ENCODE measurements around the gene CLUH. TPM values are rescaled to one million over a fixed set of nuclear protein-coding genes. Genes with fewer than 3 reads are reported as not detected.

Gene CLUH
- total RNA-seq, 1 experiment from 2014 or later: 175 TPM

- Histone ChIP-seq H3K36me3 (ENCODE audit: control insufficient read depth in 1 of 2, insufficient read depth in 2 of 2, low read length in 2 of 2) (no peaks in the 10 kb centered on the region; a peak in 1 of 4 replicates), H3K4me3 (replicated peaks in 1 of 2; ENCODE audit: low read depth in 1 of 2, low read length in 2 of 2) (no peak overlapping the region), H3K9ac (ENCODE audit: low read length) (no peak overlapping the region), H3K9me2 (ENCODE audit: insufficient read depth) (no peaks in the 10 kb centered on the region), H3K79me2 (ENCODE audit: insufficient read depth, low read length) (peaks cover 30% of the 10 kb centered on the region), H2AFZ (ENCODE audit: low read depth, low read length, poor library complexity, severe bottlenecking) (no peak overlapping the region), H3K9me3 (ENCODE audit: control insufficient read depth in 1 of 2, insufficient read depth in 1 of 2, low read depth in 1 of 2, low read length in 2 of 2) (no peaks in the 10 kb centered on the region), H3K4me2 (ENCODE audit: low read length) (no peak overlapping the region), H3K4me1 (ENCODE audit: control insufficient read depth in 1 of 2, insufficient read depth in 2 of 2, low read length in 2 of 2) (peaks cover 28 to 43% of the 10 kb centered on the region in 2 experiments), H4K20me1 (ENCODE audit: insufficient read depth) (no peaks in the 10 kb centered on the region; the same call in 1 of the 2 replicates), H3K27ac (ENCODE audit: low read depth, low read length) (no peak overlapping the region), H3K27me3 (ENCODE audit: insufficient read depth, low read length) (no peaks in the 10 kb centered on the region)
- intact Hi-C loops (cut with micrococcal nuclease): no loop called here
- ChIA-PET POLR2A (no interaction called here), CTCF (no interaction called here), RAD21 (ENCODE audit: low non-redundant PET in 1 of 2, low total read pairs in 2 of 2, uncharacterized antibody in 2 of 2, unreplicated experiment in 2 of 2) (interaction anchor here in 1 of 2 experiments (0.6 kb wide), 1 partner anchor 110 kb away, joined by 7 read pairs; no protein-coding TSS in a partner anchor)
- no peak for ATAC-seq
- TF ChIP-seq EGR1 (IDR thresholded peaks at IDR 0.05; ENCODE audit: low read depth) (no peak), TCF7L2 (IDR thresholded peaks at IDR 0.05; ENCODE audit: borderline replicate concordance, extremely low read depth, insufficient read depth, insufficient read length) (no peak), ZFX (IDR thresholded peaks at IDR 0.05) (no peak), SRF (IDR thresholded peaks at IDR 0.05; ENCODE audit: low read depth) (no peak), EZH2 (IDR thresholded peaks at IDR 0.05) (no peak), JUND (IDR thresholded peaks at IDR 0.05) (no peak), RAD21 (IDR thresholded peaks at IDR 0.05; ENCODE audit: low read depth) (no peak), ZNF274 (IDR thresholded peaks at IDR 0.05; ENCODE audit: low read depth, low read length) (no peak), MAX (IDR thresholded peaks at IDR 0.05) (no peak), SIN3A (IDR thresholded peaks at IDR 0.05; ENCODE audit: low read depth) (no peak), EZH2phosphoT487 (IDR thresholded peaks at IDR 0.05; ENCODE audit: borderline replicate concordance) (no peak), ZBTB33 (IDR thresholded peaks at IDR 0.05; ENCODE audit: extremely low read depth, insufficient replicate concordance, low read length) (no peak), POLR2A (IDR thresholded peaks at IDR 0.05; ENCODE audit: borderline replicate concordance, extremely low read depth, insufficient read depth, insufficient read length) (no peak), POLR2AphosphoS5 (IDR thresholded peaks at IDR 0.05; ENCODE audit: low read depth, low read length) (no peak), CBX3 (IDR thresholded peaks at IDR 0.05; ENCODE audit: low read depth) (no peak), YY1 (IDR thresholded peaks at IDR 0.05; ENCODE audit: extremely low read depth, insufficient replicate concordance, low read depth, low read length) (no peak), FOSL1 (IDR thresholded peaks at IDR 0.05; ENCODE audit: low read depth) (no peak), REST (IDR thresholded peaks at IDR 0.05; ENCODE audit: low read depth) (no peak), CEBPB (IDR thresholded peaks at IDR 0.05; ENCODE audit: low read depth) (no peak), ATF3 (IDR thresholded peaks at IDR 0.05) (no peak)
- no peak for DNase-seq (ENCODE audit: low read depth, low spot score)
- BruUV-seq (replicated peaks): no TSS peak
Measured at GRCh38 chr17:2713881-2714280, 2.3 kb upstream of the CLUH start.

All from HCT116 (cell line).